Endometrial microvascular endothelial cells (primary cell): ENCODE measurements around the gene MTG2. TPM values are rescaled to one million over a fixed set of nuclear protein-coding genes. Genes with fewer than 3 reads are reported as not detected.
"Not testable (repeated sequence)": the region's sequence is repeated elsewhere in the genome, so short reads cannot be mapped to it uniquely, and the experiment has no call there.

Experiments
- in situ Hi-C: cut with HindIII; loops from 2 replicates; pipeline ENCODE4 v1.10.0; 2017; ENCODE audit warnings: low sequenced_read_pairs, low pct_unique_long_range_greater_than_20kb; ENCODE audit errors: inconsistent ontology term
- total RNA-seq: library from RNA; depleted of rRNA; stranded (reverse); fragments of >200 nt; gene quantifications from one replicate; pipeline ENCODE4 v1.2.3, GENCODE V29; 2015; ENCODE audit errors: inconsistent ontology term

MTG2 gene
- total RNA-seq, 1 donor from 2014 or later = 8.4 TPM

DNA sequence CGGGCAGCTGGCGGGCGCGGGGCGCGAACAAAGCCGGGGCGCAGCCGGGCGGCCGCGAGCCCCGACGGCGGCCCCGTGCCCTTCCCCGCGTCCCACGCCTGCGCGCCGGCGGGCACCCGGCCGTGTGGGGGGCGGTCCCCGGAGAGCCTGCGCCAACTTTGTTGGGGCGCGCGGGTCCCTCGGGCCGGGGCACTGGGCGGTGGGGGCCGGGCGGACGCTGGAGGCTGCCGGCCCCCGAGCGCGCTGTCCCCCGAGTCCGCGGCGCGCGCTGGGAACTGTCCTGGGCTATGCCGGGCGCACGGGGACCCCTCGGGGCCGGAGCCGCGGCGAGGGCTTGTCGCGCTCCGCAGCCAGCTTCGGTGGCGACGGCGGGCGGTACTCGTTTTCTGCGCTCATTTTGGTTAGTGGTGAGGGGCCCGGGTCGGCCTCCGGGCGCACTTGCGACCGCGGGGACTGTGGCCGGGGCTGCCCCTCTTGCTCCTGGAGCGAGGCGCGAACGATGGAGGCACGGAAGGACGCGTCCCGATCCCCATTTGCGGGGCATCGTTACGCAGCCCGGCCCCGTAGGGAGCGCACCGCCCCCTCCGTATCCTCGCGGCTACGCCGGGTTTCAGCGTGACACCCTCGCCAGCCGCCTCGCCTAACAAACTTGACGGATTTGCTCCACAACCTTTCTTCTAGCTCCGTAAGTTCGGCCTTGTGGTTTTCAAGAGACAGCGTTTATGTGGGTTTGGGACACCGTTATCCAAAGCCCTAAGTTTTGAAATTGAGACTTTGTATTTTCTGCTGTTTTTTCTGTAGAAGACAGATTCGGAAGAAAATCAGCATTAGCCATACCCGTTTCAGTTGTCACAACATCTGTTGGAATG is 38.6 kb upstream of the MTG2 start:
- in situ Hi-C loops = no loop called here

DNA sequence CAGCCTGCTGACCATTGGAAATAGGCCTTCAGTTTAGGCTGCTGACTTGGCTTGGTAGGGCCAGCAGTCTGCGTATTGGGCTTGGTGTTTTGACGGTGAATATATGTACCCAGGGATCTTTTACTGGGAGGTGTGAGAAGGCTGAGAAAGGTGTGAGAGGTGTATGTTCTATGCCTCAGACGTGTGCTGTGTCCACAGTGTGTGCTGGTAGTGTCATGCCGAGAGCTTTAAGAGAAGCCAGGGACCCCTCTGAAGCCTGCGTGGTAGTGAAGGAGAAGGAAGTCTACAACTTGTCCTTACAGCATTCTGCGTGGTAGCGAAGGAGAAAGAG is 37.2 kb upstream of the MTG2 start:
- in situ Hi-C loops = no loop called here

- in situ Hi-C loops = no loop called here
Observed at GRCh38 chr20:62146019-62146755, 36.6 kb upstream of the MTG2 start.

DNA sequence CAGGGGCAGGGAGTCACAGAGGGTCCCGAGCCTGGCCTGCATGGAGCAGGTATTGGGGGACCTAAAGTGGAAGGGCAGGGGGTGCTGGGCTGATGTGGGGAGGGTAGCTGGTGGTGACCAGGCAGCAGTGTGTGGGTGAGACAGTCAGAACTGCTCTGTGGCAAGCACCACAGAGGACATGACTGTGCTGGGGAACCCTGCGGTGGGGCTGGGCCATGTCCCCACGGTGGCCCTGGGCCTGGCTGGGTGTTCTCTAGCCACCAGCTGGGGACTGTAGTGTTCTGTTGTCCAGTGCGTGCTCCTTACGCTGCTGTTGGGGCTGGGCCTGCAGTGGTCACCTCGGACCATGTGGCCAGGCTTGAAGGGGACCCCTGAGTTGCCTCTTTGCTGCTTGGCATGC is 35.7 kb upstream of the MTG2 start:
- in situ Hi-C loops = no loop called here

GRCh38 chr20:62147528-62147927 is 35.3 kb upstream of the MTG2 start:
- in situ Hi-C loops = no loop called here

- in situ Hi-C loops = not testable (repeated sequence)
Observed at GRCh38 chr20:62148383-62148782, 34.4 kb upstream of the MTG2 start.

- in situ Hi-C loops = no loop called here
Observed at GRCh38 chr20:62148908-62149314, 33.9 kb upstream of the MTG2 start.

GRCh38 chr20:62149532-62150309 is 33.1 kb upstream of the MTG2 start:
- in situ Hi-C loops = no loop called here

DNA sequence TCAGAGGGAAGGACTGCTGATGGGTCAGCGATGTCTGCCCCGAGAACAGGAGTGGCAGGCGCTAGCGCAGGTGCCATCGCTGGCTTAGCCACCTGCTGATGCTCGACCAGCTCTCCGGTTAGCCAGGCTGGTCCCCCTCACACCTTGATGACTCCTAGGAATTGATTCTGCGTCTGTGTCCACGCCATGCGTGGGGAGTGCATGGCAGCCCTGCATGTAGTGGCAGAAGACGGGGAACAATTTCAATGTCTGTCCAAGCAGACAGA is 32.6 kb upstream of the MTG2 start:
- in situ Hi-C loops = no loop called here

DNA sequence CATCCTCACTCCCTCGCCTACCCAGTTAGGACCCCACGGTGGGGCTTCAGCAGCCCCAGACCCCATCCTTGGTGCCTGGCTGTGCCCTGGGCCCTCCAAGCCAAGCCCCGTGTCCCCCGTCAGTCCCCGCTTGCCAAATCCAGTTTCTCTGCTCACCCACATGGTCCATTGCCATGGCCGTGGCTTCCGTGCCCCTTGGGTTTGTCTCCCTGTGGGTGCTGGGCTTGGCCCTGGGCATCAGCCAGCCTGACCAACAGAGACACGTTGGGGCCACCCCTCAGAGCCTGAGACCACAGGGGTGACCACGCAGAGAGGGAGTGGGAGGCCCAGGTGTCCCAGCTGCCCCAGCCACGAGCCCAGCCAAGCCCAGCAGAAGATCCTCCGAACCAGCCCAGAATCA is 31.6 kb upstream of the MTG2 start:
- in situ Hi-C loops = no loop called here

GRCh38 chr20:62151835-62152364 is 30.9 kb upstream of the MTG2 start:
- in situ Hi-C loops = no loop called here

DNA sequence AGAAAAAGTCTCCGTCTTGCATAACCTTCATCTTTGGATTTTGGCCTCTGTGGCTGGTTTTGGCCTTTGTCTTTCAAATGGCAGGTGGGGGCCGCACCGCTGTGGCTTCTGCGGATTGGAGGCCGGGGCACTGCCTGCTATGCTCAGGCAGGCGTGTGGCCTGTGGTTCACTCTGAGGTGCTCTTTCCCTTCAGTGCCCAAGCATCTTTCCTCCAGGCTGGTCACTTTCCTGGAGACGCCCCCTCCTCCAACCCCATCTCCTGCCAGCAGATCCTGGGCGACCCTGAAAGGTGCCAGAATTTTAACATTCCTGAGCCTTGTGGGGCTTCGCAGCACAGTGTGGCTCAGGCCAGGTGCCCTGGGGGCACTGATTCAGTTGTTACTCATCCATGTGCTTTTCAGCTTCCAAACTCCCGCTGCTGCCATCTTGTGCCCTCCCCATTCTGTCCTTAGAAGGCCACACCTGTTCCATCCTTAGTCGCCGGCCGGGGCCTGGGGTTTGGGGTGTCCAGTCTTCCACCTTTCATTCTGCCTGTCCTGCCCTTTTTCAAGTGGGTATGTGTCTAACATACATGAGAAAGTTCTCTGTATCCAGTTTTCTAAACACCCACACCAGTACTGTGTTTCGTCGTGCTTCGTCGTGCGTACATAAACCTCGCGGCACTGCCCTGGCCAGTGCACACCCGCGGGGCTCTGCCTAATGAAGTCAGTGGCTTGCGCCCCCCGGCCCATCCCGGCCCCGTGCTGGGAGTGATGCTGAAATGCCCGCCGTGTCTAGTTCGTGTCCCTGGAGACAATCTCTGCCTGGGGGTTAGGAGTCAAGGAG is 27.2 kb upstream of the MTG2 start:
- in situ Hi-C loops = no loop called here

GRCh38 chr20:62156254-62156556 is 26.6 kb upstream of the MTG2 start:
- in situ Hi-C loops = no loop called here

DNA sequence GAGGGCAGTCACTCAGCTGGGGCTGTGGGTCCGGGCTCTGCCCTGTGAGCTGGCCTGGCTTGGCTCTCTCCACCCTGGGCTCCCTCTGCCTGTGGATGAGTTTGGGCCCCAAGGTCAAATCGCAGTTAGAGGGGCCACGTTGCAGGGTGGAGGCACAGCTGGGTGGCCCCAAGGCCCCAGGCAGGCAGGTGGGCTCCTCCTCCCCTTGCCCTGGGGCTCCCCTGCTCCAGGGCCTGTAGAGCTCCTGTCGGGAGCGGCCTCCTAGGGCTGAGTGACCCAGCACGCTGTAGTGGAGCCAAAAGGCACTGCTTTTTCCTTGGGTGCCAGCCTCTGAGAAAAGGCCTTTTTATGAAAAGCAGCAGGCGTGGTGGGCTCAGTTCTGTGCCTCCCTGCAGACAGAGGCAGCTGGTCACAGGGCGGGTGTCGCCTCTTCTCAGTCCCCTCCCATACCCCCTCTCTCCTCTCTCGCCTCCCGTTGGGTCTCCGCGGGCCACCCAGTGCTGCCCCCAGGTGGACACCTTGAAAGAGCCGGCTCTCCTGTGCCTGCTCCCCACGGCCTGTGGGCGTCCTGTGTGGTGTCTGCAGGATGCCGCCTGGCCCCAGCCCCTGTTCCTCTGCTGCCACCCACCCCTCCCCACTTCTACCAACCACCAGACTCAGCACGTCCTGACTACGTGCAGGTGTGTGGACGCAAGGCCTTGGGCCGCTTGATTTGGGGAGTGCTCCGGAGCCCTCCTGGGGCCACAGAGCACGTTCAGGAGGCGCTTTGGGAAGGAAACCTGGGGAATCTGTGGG is 26.0 kb upstream of the MTG2 start:
- in situ Hi-C loops = no loop called here

DNA sequence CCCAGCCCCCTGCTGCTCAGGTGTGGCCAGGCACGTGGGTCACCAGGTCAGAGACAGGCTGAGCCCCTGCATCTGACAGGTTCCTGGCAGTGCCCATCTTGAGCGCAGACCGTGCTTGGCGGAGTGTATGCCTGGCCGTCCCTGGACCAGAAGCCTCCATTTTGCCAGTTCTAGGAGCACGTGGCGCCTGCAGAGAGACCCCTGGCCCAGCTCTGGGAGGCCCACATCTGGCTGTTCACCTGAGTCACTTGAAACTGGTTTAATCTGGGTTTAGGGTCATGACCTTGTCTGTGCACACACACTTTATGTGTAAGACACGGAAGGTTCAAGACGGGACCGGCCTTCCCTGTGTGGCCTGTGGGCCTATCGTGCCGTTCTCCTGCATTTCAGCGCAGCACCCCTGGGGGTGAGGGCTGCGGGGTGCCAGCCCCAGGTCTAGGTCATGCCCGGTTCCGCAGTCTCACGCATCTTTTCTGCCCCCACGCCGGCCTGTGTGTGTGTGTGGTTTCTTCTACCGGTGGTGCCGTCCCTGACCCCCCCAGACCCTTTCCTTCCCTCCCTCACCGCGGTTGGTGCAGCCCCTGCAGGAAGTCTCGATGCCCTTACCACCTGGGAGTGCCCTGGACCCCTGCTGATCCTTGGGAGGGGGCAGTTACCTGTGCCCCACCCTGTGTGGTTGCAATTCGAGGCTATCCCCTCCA is 25.3 kb upstream of the MTG2 start:
- in situ Hi-C loops = no loop called here

DNA sequence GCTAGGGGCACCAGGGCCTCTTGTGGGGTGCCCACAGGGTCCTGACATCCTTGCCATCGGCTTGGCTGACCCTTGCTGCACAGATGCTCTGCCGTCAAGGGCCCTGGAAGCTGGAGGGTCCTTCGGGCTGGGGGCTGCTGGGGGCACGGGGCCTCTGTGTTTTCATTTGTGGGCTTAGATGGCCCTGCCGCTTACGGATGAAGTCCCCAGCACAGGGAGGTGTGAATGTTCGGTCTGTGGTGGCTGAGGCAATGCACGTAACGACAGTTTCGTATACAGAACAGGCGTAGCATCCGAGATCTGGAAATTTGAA is 24.8 kb upstream of the MTG2 start:
- in situ Hi-C loops = no loop called here

DNA sequence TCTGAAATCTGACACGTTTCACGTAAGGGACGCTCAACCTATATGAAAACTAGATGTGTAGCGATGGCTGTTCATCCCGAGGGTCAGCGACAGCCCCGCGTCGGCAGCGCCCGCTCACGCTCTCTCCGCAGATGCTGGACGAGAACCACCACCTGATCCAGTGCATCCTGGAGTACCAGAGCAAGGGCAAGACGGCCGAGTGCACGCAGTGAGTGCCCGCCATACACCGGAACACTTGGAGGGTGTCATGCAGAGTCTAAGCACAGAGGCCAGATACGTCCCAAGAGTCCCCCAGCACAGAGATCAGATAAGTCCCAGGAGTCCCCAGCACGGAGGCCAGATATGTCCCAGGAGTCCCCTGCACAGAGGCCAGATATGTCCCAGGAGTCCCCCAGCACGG is 24.3 kb upstream of the MTG2 start:
- in situ Hi-C loops = no loop called here

GRCh38 chr20:62159052-62159451 is 23.8 kb upstream of the MTG2 start:
- in situ Hi-C loops = no loop called here
